Kidney glomerular epithelial cell (primary cell): Measurements from ENCODE around the gene THSD4.

Source experiments
- DNase-seq: peaks from one replicate; lab custom pipeline; 2025; lab: John Stamatoyannopoulos, UW

Gene THSD4

DNA sequence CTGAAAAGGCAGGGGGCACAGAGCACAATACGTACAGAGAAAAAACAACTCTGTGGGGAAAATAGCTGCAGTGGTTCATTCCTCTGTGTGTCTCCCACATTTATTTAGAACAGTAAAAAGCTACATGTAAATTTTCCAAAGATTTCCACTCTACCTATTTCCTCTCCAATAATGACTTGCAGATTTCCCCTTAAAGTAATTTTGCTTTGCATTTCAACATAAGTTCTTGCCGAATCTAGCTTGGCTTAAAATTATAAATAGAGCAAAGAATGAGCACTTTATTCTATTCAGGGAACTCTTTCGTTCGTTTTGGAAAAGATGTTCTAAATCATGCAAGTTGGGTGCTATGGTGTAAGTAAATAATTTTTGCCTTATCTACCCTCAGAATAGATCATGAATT lies 636.9 kb downstream of the THSD4 start:
- no peak for DNase-seq

DNA sequence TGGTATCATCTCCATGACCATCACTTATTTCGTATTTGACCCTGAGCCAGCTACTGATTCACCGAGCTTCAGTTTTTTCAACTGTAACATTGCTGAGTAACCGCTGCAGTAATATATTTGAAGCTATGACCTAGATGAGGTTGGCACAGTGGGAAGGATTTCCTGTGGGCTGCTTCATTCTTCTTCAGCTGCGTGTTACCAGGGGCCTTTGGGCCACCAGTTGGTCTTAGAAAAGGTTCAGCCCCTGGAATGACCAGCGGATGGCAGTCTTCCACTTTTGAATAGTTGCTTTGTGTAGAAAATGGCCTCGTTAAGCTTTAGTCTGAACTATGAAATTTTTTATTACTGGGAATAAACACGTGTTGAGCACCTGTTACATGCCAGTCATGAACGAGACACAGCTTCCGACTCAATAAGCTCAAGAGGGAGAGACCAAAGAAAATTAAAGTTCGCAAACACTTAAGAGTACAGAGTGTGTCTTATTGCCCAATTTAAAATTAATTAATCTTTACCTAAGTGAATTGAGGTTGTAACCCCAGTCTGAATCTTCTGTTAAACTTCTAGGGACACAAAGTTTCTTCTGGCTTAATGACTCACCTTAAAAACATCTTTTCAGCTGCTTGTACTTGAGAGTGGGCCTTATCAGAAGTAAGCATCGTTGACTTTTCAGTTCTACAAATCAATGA lies 637.5 kb downstream of the THSD4 start:
- peak; percentile 97 for DNase-seq

DNA sequence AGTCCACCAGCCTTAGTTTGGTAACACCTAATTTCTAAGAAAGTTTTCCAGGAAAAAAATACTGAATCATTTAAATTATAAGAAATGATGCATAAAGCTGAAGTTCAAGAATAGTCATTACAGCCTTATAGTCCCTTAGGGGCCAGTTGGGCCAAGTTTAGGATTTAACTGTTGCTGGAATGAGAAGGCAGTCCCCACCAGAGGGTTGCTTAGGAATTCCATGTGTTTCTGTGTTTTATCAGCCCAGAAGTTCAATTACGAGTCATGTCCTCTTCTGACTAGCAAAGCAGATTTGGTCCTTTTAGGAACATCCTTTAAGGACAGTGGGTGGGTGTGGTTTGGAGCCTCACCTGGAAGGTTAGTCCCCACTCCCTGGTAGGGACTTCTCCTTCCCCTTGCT lies 638.1 kb downstream of the THSD4 start:
- peak; percentile 38 for DNase-seq

DNA sequence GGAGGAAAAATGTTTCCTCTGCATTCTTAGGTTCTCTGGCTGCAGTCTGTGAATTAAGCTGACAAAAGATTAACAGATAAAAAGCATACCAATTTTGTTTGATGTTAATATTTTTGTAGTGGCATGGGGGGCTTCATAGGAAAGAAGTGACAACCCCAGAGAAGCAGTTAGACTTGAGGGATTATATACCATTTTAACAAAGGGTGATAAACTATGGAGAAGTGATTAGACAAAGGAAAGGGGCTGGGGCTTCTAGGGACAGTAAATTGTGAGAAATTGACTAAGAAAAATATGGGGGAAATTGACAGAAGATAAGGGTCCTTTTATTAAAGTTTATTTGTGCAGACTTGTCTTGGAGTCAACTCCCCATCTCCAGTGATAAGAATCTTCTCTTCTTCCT lies 639.4 kb downstream of the THSD4 start:
- no peak for DNase-seq

DNA sequence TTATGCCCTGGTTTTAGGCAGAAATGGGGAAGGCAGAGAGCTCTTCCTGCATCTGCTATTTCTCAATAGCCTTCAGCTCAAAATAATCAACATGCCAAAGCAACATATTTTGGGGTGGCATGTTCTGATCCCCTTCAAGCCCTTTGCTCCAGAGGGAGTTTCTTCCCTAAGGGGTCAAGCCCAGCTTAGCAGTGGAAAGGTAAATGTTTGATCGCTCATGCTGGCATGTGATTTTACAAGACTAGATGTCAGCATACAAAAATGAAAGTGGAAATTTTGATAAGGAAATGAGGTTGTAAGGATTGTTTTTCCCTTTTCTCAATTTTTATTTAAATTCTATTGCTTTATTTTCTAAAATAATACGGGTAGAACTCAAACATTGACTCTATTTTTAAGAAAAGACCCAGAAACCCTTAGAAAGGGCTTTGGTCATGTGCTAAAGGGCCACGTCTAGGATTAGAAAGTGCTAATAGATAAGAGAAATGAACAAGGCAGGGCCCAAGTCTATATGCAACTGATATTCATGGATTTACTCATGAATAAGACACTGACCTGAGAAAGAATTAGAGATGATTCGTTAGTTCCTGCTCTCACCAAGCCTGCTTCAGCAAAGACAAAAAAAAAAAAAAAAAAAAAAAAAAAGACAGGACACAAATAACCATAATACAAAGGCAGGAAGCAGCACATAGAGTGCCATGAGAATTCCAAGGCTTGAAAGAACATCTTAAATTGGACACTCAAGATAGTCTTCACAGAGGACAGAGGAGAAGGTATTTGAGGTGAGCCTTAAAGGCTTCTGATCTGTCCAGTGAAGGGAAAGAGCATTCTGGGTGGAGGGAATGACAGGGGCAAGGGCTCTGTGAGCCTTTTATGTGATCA lies 640.1 kb downstream of the THSD4 start:
- no peak for DNase-seq

DNA sequence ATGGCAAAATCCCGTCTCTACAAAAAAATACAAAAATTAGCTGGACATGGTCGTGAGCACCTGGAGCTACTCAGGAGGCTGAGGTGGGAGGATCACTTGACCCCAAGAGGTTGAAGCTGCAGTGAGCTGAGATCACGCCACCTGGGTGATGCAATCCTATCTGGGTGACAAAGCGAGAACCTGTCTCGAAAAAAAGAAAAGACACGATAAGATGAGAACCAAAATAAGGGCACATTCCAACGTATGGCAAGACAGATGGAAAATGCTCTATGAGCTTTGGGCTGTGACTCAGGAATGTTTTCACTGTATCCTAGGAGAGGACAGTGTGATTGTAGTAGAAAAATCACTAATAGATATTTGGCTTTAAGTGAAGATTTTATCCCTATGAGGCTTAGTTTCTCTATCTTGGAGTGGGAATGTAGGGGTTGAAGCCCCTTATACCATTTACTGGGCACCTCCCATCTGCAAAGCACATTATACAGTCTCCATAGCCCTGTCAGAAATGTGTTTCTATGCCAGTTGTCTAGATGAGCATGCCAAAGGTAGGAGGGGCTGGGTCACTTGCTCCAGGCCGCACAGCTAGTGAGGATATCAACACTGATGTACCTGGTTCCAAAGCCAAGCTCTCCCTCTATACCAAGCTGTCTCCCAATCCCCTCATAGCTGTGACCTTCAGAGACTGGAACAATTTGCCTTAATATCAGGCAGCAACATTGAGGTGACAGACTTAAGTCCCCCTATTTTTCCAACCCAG lies 641.5 kb downstream of the THSD4 start:
- DNase-seq = no peak

DNA sequence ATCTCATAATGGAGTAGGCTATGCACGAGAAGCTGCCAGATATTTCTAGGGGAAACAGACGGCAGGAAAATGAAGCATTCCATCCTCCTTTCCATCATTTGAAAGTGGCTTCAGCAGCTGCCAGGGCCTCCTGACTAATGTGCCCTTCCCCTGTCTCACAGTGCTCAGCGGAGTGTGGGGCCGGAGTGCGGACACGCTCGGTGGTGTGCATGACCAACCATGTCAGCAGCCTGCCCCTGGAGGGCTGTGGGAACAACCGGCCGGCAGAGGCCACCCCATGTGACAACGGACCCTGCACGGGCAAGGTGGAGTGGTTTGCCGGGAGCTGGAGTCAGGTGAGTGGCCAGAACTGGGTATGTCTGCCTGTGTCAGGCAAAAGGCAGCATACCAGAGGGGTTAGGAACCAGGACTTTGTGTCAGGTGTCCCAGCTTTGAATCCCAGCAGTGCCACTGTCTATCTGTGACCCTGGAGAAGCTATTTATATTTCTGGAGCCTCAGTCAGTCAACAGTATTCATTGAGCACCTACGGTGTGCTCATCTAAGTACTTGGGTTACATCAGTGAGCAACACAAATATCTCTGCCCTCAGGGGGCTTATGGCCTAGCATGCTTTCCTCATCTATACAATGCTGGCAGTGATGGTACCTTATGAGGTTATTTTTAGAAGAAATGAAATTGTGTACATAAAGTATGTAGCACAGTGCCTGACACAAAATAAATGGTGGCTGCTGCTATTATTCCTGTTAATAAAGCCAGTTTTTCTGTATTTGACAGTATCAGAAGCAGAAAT lies 642.7 kb downstream of the THSD4 start:
- peak; percentile 84 for DNase-seq

DNA sequence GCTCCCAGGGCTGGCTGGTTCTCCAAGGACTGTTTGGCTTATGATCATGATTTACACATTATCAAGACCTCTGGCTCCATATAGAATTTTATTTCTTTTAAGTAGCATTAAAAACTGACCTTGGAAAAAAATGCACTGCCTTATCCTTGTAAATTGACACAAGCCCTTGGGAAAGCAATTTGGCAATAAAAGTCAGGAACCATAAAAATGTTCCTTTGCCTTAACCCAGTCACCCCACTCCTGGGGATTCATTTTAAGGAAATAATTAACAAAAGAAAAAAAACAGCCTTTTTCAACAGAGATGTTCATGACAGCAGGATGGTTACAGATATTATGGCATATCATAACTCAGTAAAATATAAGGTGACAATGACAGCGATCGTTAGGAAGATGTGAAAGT lies 643.4 kb downstream of the THSD4 start:
- no peak for DNase-seq

DNA sequence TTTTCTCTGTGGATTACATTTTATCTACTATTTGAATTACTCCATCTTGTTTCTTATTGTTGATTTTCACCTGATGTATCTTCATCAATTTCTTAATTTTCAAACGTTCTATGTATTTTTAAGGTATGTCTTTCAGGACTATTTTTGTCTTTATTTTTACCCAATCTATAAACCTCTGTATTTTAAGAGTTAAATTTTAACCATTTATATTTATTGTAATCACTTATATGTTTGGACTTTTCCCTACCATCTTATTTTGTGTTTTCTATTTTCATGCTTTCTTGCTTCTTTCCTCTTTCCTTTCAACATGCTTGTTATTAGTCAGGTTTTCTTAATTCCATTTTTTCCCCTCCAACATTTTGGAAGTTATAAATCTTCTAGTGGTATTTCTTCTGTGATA lies 645.6 kb downstream of the THSD4 start:
- DNase-seq = no peak

DNA sequence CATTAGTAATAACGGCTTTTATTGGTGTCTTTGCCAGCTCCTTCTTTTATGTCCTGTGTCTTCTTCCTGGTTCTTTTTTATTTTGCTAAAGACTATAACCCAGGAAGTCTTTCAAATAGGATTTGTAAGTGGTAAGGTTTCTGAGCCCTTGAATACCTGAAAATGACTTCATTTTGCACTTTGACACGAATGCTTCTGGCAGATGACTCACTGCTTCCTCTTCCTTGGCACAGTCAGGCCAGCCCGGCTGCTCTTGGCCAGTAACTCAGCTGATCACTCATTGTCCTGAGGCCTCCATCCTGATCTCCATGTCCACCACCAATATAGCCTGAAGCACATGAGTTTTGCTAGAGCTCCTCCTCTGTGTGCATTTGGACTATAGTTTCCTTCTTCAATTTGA lies 646.4 kb downstream of the THSD4 start:
- DNase-seq = peak; percentile 74

DNA sequence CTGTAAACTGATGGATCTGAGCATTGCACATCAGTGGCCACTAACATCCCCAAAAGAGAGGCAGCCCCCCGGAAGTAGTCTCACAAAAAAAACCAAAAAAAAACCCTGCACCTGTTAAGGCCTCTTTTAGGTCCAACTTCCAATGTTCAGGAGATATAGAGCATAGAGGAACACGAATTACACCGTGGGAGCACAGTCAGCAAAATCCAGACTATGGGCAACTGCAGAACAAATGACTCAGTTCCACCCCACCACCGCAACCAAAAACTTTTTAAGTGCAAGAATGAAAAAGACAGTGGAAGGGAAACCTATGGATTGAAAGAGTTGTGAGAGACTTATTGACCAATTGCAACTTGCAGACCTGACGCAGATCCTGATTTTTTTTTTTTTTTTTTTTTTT lies 652.9 kb downstream of the THSD4 start:
- no peak for DNase-seq

DNA sequence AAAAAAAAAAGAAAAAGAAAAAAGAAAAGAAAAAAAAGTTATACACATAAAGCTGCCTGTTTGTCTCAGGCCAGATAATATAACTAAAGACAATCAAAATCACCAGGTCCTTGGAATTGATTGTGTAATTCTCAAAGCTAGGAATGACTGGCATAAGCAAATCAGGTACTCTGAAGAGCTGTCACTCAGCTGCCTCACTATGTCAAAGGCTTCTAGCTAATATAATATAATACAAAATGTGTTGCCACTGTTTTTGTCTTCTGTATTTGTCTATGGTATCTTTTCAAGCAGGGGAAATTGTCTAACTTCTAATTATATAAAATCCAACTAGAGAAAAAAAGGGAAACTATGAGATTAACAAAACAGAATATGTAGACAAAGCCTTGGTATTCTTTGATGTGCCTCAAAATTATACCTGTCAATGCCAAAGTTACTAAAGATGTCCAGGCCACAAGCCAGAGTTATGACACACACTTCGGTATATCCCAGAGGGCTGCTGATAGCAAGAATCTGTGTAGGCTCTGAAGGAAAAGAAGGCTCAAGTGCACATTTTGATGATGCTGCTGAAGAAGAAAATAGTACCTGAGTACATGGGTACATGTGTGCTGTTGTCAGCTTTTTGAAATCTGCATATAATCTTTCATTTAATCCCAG lies 658.1 kb downstream of the THSD4 start:
- no peak for DNase-seq

DNA sequence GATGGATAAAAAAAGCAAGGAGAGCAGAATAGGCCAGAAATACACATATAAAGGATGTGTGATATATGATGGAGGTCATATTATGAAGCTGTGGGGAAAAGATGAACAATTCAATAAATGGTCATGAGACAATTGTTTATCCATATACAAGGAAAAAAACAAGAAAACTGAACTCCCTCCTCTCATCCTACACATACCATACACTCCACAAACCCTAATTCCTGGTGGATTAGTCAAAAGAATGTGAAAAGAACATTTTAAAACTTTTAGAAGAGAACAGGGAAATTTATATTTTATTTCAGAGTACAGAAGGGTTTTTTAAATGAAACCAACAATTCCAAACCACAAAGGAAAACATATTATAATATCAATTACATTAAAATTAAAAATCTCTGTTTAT lies 660.6 kb downstream of the THSD4 start:
- no peak for DNase-seq

DNA sequence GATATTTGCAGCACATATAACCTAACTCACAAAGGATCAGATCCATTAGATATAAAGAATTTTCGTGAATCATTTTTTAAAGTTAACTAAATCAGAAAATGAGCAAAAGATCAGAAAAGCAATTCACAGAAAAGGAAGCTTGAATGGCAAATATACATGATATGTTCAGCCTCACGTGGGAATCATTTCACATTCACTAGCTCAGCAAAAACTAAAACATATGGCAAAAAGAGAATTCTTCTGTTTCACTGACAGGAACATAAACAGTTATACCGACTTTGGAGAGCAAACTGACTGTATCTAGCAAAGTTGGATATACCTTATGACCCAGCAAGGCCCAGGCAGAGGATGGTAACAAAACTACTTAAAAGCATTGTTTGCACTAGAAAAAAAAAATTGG lies 661.0 kb downstream of the THSD4 start:
- no peak for DNase-seq

DNA sequence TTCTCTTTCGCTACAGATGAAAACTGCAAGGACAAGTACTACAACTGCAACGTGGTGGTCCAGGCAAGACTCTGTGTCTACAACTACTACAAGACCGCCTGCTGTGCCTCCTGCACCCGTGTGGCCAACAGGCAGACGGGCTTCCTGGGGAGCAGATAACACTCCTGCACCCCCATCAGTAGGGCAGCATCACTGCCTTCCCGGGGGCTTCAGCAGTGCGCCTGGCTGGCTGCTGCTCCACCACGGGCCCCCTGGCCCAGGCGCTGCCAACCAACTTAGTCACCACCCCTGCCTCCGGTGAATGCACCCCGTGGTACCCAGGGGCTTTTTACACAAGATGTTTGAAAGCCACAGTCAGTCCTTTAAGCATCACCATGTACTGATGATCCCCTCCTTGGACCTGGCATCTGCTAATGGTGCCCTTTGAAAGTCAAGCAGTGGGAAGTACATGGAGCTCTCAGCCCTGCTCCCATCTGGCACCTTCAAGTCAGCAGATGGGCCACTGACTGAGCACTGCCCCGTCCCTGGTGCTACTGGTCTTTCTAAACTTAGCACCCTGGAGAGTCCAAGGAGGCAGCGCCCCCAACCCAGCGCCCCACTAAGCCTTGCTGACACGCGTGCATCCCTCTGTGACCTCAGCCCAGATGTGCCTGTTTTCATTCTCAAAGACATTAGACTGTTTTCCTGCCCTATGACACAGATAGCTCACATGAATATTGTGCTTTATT lies 662.1 kb downstream of the THSD4 start:
- DNase-seq = no peak

DNA sequence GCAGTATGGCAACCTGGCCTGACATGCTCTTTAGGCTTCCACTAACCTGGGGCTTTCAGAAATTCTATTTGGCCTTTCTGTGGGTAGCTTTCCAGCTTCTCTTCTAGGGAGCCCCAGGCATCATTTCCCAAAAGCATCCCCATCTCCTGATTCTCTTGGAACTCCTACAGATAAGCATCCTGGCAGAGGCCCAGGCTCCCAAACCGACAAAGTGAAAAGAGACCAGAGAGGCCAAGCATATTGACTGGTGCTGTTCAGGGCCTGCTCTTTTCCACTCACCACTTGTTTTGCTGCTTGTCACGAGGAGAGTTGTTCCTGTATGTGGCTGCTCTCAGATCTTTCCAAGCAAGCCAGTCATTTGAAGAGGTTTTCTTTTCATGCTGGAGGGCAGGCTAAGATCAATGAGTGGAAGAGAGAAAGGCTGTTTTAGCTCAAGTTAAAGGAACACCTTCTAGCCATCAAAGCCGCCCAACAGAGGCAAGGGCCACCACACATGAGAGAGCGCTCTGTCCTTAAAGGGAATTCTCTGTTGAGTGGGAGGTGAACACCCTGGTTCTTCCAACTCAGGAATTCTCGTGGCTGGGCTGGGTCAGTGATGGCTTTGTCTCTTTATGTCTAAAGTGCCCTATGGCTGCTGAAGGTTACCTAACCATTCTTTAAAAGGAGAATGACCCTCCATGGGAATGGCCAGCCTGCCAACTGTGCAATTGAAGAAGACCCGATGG lies 664.0 kb downstream of the THSD4 start:
- peak; percentile 37 for DNase-seq

DNA sequence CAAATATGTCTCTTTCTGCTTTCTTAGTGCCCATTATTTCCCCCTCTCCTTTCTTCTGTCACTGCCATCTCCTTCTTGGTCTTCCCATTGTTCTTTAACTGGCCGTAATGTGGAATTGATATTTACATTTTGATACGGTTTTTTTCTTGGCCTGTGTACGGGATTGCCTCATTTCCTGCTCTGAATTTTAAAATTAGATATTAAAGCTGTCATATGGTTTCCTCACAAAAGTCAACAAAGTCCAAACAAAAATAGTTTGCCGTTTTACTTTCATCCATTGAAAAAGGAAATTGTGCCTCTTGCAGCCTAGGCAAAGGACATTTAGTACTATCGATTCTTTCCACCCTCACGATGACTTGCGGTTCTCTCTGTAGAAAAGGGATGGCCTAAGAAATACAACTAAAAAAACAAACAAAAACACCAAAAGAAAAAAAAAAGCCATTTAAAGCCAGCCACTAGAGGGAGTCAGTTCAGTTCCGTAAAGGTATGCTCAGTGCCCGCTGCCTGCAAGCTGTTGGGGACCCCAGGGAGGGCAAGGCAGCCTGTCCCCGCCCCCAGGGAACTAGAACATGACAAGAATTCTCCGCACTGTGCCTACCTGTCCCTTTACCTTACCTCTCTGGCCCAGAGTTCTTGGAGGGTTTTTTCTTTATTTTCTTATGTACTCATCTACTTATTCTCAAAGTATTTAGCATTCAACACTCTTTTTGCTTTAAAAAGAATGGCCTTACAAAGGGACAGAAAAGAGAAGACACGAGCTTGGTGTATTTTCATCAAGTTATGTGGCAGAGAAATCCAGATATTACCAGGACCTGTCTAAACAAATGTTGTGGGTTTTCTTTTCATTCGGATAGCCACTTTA lies 665.1 kb downstream of the THSD4 start:
- DNase-seq = peak; percentile 69

DNA sequence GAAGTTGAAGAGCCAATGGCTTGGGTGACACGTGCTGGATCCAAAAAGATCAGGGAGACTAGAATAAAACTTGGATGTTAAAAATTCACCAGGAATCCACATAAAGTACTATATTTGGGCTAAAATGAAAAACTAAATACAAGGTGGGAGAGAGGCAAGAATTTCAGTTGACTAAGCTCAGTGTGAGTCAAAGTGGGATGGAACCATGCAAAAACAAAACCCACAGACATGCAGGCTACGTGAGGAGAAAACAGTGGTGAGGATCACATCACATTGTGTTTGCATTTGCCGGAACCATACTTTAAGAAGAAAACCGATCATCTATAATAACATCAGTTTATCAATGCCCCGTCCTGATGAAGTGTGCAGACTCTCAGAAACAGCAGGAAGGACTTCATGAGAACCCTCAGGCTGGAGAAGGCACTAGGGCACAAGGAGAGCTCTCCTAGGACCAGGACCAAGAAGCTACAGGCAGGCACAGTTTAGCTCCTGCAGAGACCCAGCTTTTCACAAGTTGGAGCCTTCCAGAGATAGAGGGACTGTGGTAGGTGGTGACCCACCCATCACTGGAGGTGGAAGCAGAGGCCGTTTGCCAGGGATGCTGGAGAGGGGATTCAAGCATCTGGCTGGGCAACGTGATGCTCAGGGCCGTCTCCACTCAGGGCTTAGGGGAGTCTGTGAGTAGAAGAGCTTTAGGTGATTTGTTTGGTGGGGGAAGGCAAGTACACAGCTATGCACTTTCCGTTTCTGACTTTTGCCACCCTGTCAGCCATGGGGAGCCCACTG lies 666.1 kb downstream of the THSD4 start:
- DNase-seq = peak; percentile 64

DNA sequence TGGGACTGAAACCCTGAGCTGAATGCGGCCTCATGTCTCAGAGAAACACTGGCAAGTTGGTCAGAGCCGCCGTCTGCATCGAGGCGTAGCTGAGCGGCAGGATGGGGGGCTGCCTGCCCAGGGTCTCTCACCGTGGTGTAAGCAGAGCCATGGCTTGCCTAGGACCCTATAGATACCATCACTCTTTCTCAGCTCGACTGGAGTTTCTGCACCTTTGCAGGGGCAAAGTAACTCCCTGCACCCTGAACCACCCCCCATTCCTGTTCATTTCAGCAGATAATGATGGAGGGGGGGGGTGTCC lies 666.6 kb downstream of the THSD4 start:
- no peak for DNase-seq
